ENCODE measurements around the gene CALHM1. TPM values are rescaled to one million over a fixed set of nuclear protein-coding genes. Genes with fewer than 3 reads are reported as not detected.

Gene CALHM1
- total RNA-seq, 1 donor from 2014 or later, result not detected

DNA sequence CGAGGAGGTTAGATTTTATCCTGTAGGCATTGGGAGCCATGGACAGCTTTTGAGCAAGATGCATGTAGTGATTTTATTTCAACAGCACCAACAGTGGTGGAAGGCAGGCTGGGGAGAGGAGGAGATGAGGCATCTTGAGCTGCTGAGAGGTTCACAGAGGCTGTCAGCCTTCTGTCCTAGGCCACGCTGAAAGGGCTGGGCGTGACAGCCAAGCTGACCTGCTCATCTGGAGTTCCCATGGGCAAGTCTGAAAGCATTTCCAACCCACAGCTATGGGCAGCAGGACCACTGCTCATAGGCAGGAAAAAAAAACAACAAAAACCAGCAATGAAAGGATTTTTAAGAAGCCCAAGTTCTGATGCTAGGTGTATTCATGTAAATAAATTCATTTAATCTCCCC, 42.5 kb upstream of the CALHM1 start:
- no peak for TF ChIP-seq CTCF (conservative IDR thresholded peaks at IDR 0.05; ENCODE audit: low read depth, low read length)
- H3K4me3 ChIP-seq (ENCODE audit: low read depth, low read length), result no peak overlapping the region
- no peak for DNase-seq (ENCODE audit: low read depth)

DNA sequence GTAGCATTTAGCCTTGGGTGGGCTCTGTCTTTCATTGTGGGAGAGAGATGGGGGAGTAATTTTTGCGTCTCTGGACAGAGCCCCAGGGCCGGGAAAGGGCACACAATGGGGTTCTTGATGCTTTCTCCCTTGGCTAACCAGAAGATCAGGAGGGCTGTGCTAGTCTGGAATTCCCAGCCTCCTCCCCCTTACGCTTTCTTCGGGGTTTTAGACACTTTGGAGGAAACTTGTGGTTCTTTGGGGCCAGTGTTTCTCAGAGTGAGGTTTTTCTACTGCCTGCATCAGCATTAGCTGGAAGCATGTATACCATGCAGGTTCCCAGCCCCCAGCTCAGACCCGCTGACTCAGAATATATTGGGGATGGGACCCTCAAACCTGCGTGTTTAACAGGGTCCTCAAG, 41.8 kb upstream of the CALHM1 start:
- TF ChIP-seq CTCF (conservative IDR thresholded peaks at IDR 0.05; ENCODE audit: low read depth, low read length), result no peak
- no peak overlapping the region for H3K4me3 ChIP-seq (ENCODE audit: low read depth, low read length)
- DNase-seq (ENCODE audit: low read depth), result no peak

- TF ChIP-seq CTCF (conservative IDR thresholded peaks at IDR 0.05; ENCODE audit: low read depth, low read length), result no peak
- no peak overlapping the region for H3K4me3 ChIP-seq (ENCODE audit: low read depth, low read length)
- no peak for DNase-seq (ENCODE audit: low read depth)
Observed at GRCh38 chr10:103499881-103500280, 41.2 kb upstream of the CALHM1 start.

DNA sequence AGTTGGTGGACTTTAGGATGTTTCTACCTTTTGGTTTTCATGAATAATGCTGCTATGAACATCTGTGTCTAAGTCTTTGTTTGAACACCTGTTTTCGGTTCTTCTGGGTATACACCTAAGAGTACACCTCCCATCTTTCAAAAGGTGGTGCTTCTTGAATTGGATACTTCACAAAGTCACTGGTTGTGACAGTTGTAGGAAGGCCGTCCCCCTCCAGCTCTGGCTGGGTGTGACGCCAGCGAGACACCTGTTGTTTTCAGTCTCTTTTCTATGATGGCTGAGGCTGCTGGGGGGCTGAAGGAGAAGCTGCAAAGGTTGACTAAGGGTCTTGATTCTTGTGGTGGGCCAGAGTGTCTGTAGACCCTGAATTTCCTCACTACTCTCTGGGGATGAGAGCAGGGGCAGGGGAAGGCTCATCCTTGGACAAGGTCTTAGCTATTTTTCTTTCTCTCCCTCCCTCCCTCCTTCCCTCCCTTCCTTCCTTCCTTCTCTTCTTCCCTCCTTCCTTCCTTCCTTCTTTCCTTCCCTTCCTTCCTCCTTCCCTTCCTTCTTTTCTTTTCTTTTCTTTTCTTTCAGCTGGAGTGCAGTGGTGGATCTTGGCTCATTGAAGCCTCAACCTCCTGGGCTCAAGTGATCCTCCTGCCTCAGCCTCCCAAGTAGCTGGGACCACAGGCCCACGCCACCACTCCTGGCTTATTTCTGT, 40.4 kb upstream of the CALHM1 start:
- no peak overlapping the region for H3K4me3 ChIP-seq (ENCODE audit: low read depth, low read length)
- no peak for DNase-seq (ENCODE audit: low read depth)
- no peak for TF ChIP-seq CTCF (conservative IDR thresholded peaks at IDR 0.05; ENCODE audit: low read depth, low read length)

DNA sequence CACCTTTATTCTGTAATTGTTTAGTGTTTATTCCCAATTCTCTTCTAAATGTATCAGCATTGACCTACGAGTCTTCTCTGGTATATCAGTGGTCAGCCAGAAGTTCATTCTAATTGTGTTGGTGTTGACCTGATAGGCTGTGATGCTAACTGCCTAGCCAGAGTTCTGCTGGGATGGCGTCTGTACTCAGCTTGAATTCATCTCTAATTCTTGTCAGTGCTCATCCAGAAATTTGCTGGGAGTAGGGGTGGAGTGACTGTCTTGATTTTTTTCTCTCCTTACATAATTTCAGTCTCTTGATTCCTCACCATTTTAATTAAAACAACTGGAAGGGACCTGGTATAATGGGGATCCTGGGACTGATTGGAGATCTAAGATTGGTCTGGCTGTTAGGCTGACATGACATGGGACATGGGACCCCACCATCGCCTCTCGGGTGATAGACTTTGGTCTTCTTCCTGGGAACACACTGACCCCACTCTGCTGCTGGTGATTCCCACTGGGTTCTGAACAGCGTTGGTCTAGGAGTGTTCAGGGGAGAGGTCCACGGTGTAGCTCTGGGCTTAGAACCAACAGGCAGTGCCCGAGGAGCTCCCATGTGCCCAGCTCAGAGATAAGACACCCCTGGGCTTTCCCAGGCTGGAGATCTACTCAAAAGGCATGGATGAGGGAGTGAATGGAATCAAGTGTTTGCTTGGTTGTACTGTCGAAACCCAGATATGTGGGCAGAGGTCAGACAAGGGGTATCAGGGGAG, 38.6 kb upstream of the CALHM1 start:
- no peak for TF ChIP-seq CTCF (conservative IDR thresholded peaks at IDR 0.05; ENCODE audit: low read depth, low read length)
- DNase-seq (ENCODE audit: low read depth), result no peak
- H3K4me3 ChIP-seq (ENCODE audit: low read depth, low read length), result no peak overlapping the region

DNA sequence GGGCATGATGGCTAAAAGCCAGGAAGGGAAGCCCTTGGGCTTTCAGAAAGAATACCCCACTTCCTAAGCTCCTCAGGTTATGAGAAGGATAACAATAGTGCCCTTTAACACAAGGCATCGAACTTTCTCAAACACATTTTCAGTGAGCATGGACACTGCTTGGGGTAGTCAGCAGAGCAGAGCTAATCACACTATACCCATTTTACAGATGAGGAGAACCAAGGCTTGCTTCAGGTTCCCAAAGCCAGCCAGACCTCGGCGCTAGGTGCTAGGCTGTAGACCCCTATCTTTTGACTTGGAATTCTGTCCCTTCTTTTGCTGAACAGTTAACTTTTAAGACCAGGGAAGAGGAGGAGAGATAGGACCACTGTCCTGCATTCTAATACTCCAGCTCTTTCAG, 36.6 kb upstream of the CALHM1 start:
- no peak for DNase-seq (ENCODE audit: low read depth)
- TF ChIP-seq CTCF (conservative IDR thresholded peaks at IDR 0.05; ENCODE audit: low read depth, low read length), result no peak
- H3K4me3 ChIP-seq (ENCODE audit: low read depth, low read length), result no peak overlapping the region

Measured in epithelial cell of proximal tubule (primary cell).